Left lung (tissue), 10 donors: ENCODE results near the gene AMBP. TPM values are rescaled to one million over a fixed set of nuclear protein-coding genes. Genes with fewer than 3 reads are reported as not detected.

ENCODE experiments used
- ATAC-seq: fragments of 200-7000 bp; cut with Tn5 transposase; one replicate; pipeline ENCODE4 v1.9.1; 2020; ENCODE audit warnings: moderate library complexity
- DNase-seq, 4 donors: peaks; one replicate each; pipeline ENCODE4 v3.0.0-alpha.2; 2013 to 2020
- H3K27ac ChIP-seq, 2 donors: fragments of 200-600 bp; sonication (generic) in 1 of 2; one replicate each; pipeline versions ENCODE4 v1.5.0 to v1.8.0; 2020 to 2021
- H3K27me3 ChIP-seq, 2 donors: fragments of 200-600 bp; sonication (generic) in 1 of 2; one replicate each; pipeline versions ENCODE4 v1.5.0 to v1.8.0; 2020 to 2021
- H3K36me3 ChIP-seq, 2 donors: fragments of 200-600 bp; sonication (generic) in 1 of 2; one replicate each; pipeline versions ENCODE4 v1.5.0 to v1.8.0; 2020 to 2021
- H3K4me1 ChIP-seq, 2 donors: fragments of 200-600 bp; one replicate each; pipeline ENCODE4 v1.8.0; 2021
- H3K4me3 ChIP-seq, 2 donors: fragments of 200-600 bp; sonication (generic) in 1 of 2; one replicate each; pipeline versions ENCODE4 v1.5.0 to v1.8.0; 2020 to 2021; ENCODE audit warnings: mild to moderate bottlenecking in 1 of 2
- H3K9me3 ChIP-seq, 2 donors: fragments of 200-600 bp; sonication (generic) in 1 of 2; one replicate each; pipeline versions ENCODE4 v1.5.0 to v1.8.0; 2020 to 2021
- intact Hi-C, 2 donors: fragments of 100-400 bp; cut with DNase I; formaldehyde crosslinking; loops; one replicate each; pipeline versions ENCODE4 v1.11.2 to v1.14.2; 2022
- polyA plus RNA-seq, 6 donors: library from polyadenylated mRNA; unstranded; fragments of 120-200 nt; gene quantifications; one replicate each; pipeline ENCODE4 v1.2.1, GENCODE V29; 2013; ENCODE audit not compliant: insufficient read length in 6 of 6
- total RNA-seq, 2 donors: library from RNA; stranded (reverse); fragmentation: NEBNext Ultra II Directional; extraction: Animal tissue kit (Norgen Biotek cat#: 25700); gene quantifications; one replicate each; pipeline ENCODE4 v1.2.1, GENCODE V29; 2021
- TF ChIP-seq, protein P1 (sequence below), 2 donors: fragments of 200-600 bp; sonication (generic) in 1 of 2; IDR thresholded peaks; one replicate each; pipeline versions ENCODE4 v1.5.0 to v1.8.0; 2021; ENCODE audit warnings: antibody characterized with exemption in 2 of 2
- donor health status: DM: no; HTN: yes; CAD: no.
- donor health status: DM: no; HTN: no; CAD: no.

The AMBP gene
- total and polyA plus RNA-seq, 8 donors: 1.2 to 5.5 (median 2.5) TPM; not detected in 1

- H3K27me3 ChIP-seq: no peaks in the 10 kb centered on the region
- intact Hi-C loops: no loop called here
- ATAC-seq (peak; percentile 18), DNase-seq (peak in 1 of 4 donors; percentile 13)
- no peaks in the 10 kb centered on the region for H3K36me3 ChIP-seq
- TF ChIP-seq, protein P1, sequence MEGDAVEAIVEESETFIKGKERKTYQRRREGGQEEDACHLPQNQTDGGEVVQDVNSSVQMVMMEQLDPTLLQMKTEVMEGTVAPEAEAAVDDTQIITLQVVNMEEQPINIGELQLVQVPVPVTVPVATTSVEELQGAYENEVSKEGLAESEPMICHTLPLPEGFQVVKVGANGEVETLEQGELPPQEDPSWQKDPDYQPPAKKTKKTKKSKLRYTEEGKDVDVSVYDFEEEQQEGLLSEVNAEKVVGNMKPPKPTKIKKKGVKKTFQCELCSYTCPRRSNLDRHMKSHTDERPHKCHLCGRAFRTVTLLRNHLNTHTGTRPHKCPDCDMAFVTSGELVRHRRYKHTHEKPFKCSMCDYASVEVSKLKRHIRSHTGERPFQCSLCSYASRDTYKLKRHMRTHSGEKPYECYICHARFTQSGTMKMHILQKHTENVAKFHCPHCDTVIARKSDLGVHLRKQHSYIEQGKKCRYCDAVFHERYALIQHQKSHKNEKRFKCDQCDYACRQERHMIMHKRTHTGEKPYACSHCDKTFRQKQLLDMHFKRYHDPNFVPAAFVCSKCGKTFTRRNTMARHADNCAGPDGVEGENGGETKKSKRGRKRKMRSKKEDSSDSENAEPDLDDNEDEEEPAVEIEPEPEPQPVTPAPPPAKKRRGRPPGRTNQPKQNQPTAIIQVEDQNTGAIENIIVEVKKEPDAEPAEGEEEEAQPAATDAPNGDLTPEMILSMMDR (IDR thresholded peaks at IDR 0.05): no peak
- peaks cover 2 to 6% of the 10 kb centered on the region in 2 donors for H3K4me1 ChIP-seq
- H3K9me3 ChIP-seq: no peaks in the 10 kb centered on the region
- no peak overlapping the region for H3K27ac ChIP-seq
- H3K4me3 ChIP-seq: no peak overlapping the region
Measured at GRCh38 chr9:114110180-114110579, 32.1 kb upstream of the AMBP start.

GRCh38 chr9:114109124-114109523 lies 31.0 kb upstream of the AMBP start:
- H3K36me3 ChIP-seq: no peaks in the 10 kb centered on the region
- no peak overlapping the region for H3K27ac ChIP-seq
- intact Hi-C loops: loop anchor here in 1 of 2 donors (5.0 kb wide), 1 partner anchor 183 kb away; no protein-coding TSS in a partner anchor
- TF ChIP-seq, protein P1 (IDR thresholded peaks at IDR 0.05): no peak
- DNase-seq: peak in 1 of 4 donors; percentile 10
- peaks cover 2 to 6% of the 10 kb centered on the region in 2 donors for H3K4me1 ChIP-seq
- no peak overlapping the region for H3K4me3 ChIP-seq
- no peak for ATAC-seq
- H3K9me3 ChIP-seq: no peaks in the 10 kb centered on the region
- H3K27me3 ChIP-seq: no peaks in the 10 kb centered on the region

DNA sequence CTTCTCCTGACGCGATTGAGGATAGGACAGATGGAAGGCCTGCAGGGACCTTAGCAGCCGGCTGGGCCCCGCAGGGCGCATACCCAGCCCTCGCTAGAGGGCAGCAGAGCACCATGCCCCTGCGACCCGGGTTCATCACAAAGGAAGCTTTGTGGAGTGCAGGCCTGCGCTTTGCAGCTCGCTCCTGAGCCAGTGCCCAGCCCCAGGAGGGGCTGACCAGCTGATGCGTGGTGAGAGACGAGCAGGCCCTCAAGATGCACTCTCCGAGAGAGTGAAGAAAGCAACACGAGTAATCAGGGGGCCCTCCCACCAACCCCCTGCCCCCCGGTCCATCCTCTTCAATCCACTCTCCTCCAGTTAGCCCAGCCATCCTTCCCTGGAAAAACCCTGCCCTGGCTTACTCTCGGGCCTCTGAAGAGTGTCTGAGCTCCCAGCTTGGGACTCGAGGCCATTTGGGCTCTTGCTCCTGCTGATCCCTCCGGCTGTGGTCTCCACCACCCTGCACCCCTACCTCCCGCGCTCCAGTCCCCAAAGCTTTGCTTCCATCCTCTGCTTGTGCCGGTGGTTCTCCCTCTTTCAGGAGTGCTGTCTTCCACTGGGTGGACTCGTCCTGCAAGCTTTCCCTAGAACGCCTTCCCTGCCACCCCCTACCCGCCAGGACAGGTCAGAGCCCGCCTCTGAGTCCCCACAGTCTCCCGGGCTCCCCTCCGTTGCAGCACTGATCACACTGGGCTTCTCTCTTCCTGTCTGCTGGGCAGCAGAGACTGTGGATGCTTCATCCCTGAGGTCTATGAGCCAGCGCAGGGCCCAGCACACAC lies 30.1 kb upstream of the AMBP start:
- ATAC-seq: peak; percentile 100
- no peaks in the 10 kb centered on the region for H3K36me3 ChIP-seq
- peaks cover 0 to 6% of the 10 kb centered on the region in 2 donors for H3K4me1 ChIP-seq
- H3K27me3 ChIP-seq: peaks cover 0 to 6% of the 10 kb centered on the region in 2 donors
- TF ChIP-seq, protein P1 (IDR thresholded peaks at IDR 0.05): peak; percentile 87 to 94
- no peaks in the 10 kb centered on the region for H3K9me3 ChIP-seq
- H3K4me3 ChIP-seq: no peak overlapping the region
- H3K27ac ChIP-seq: no peak overlapping the region
- intact Hi-C loops: loop anchor here in 1 of 2 donors (5.0 kb wide), 1 partner anchor 184 kb away; no protein-coding TSS in a partner anchor
- DNase-seq: peak; percentile 72 to 92 (median 84)

DNA sequence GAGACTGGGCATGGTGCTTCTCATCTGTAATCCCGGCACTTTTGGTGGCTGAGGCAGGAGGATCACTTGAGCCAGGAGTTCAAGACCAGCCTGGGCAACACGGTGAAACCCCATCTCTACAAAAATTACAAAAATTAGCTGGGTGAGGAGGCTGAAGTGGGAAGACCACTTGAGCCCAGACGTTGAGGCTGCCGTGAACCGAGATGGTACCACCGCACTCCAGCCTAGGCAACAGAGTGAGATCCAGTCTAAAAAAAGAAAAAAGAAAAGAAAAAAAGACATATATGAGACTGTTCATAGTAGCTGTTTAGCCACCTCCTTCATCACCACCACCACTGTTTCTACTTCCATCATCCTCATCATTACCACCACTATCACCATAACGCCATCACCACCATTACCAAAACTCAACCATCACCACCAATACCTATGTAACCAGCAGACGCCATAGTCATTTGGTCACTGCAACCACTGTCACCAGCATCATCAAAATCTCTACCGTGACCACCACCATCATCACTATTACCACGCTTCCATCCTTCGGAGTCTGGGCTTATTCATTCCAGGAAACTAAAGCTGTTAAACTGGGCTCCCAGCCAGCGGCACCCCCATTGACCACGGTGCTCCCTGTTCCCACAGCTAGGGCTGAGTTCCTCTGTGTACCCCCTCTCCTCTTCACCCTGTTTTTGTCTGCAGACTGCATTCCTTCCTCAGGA lies 29.3 kb upstream of the AMBP start:
- peaks cover 0 to 10% of the 10 kb centered on the region in 2 donors for H3K27me3 ChIP-seq
- TF ChIP-seq, protein P1 (IDR thresholded peaks at IDR 0.05): no peak
- no peak overlapping the region for H3K4me3 ChIP-seq
- ATAC-seq (no peak), DNase-seq (no peak)
- peaks cover 0 to under 1% of the 10 kb centered on the region in 2 donors for H3K9me3 ChIP-seq
- H3K4me1 ChIP-seq: peaks cover 0 to 6% of the 10 kb centered on the region in 2 donors
- H3K36me3 ChIP-seq: no peaks in the 10 kb centered on the region
- intact Hi-C loops: loop anchor here in 1 of 2 donors (5.0 kb wide), 1 partner anchor 185 kb away; no protein-coding TSS in a partner anchor
- H3K27ac ChIP-seq: no peak overlapping the region

GRCh38 chr9:114105236-114105635 lies 27.1 kb upstream of the AMBP start:
- Histone ChIP-seq H3K27ac (no peak overlapping the region), H3K36me3 (no peaks in the 10 kb centered on the region), H3K4me3 (no peak overlapping the region), H3K4me1 (peaks cover 0 to 6% of the 10 kb centered on the region in 2 donors), H3K27me3 (peaks cover 0 to 11% of the 10 kb centered on the region in 2 donors), H3K9me3 (peaks cover 0 to 3% of the 10 kb centered on the region in 2 donors)
- TF ChIP-seq, protein P1 (IDR thresholded peaks at IDR 0.05): no peak
- DNase-seq (no peak), ATAC-seq (no peak)
- intact Hi-C loops: loop anchor here in 1 of 2 donors (5.0 kb wide), 1 partner anchor 187 kb away; no protein-coding TSS in a partner anchor
